ENCODE results near the gene LANCL1.
"Not testable (repeated sequence)": the region's sequence is repeated elsewhere in the genome, so short reads cannot be mapped to it uniquely, and the experiment has no call there.

LANCL1 gene

GRCh38 chr2:210459407-210459806 lies 17.2 kb downstream of the LANCL1 start:
- DNase-seq (ENCODE audit: low spot score) = no peak

- DNase-seq (ENCODE audit: low spot score) = no peak
These were observed 18.2 kb downstream of the LANCL1 start for GRCh38 chr2:210458395-210458794.

GRCh38 chr2:210456571-210456970 lies 20.0 kb downstream of the LANCL1 start:
- no peak for DNase-seq (ENCODE audit: low spot score)

- no peak for DNase-seq (ENCODE audit: low spot score)
These were observed 22.2 kb downstream of the LANCL1 start for GRCh38 chr2:210454336-210454735.

- DNase-seq (ENCODE audit: low spot score) = no peak
These were observed 24.4 kb downstream of the LANCL1 start for GRCh38 chr2:210452194-210452593.

- not testable (repeated sequence) for DNase-seq (ENCODE audit: low spot score)
These were observed 25.6 kb downstream of the LANCL1 start for GRCh38 chr2:210450942-210451341.

GRCh38 chr2:210445732-210446131 lies 30.8 kb downstream of the LANCL1 start:
- DNase-seq (ENCODE audit: low spot score) = no peak

GRCh38 chr2:210445116-210445707 lies 31.3 kb downstream of the LANCL1 start:
- DNase-seq (ENCODE audit: low spot score) = peak; percentile 36

- DNase-seq (ENCODE audit: low spot score) = no peak
These were observed 33.0 kb downstream of the LANCL1 start for GRCh38 chr2:210443527-210443926.

GRCh38 chr2:210442878-210443277 lies 33.7 kb downstream of the LANCL1 start:
- no peak for DNase-seq (ENCODE audit: low spot score)

GRCh38 chr2:210442457-210442856 lies 34.1 kb downstream of the LANCL1 start:
- no peak for DNase-seq (ENCODE audit: low spot score)

GRCh38 chr2:210440206-210440605 lies 36.4 kb downstream of the LANCL1 start:
- DNase-seq (ENCODE audit: low spot score) = no peak

- no peak for DNase-seq (ENCODE audit: low spot score)
These were observed 41.1 kb downstream of the LANCL1 start for GRCh38 chr2:210435439-210435838.

GRCh38 chr2:210432633-210433032 lies 43.9 kb downstream of the LANCL1 start:
- DNase-seq (ENCODE audit: low spot score) = no peak

GRCh38 chr2:210429403-210430137 lies 47.0 kb downstream of the LANCL1 start:
- no peak for DNase-seq (ENCODE audit: low spot score)

GRCh38 chr2:210428393-210429179 lies 48.0 kb downstream of the LANCL1 start:
- no peak for DNase-seq (ENCODE audit: low spot score)

- DNase-seq (ENCODE audit: low spot score) = not testable (repeated sequence)
These were observed 49.2 kb downstream of the LANCL1 start for GRCh38 chr2:210427309-210427708.

GRCh38 chr2:210422366-210422765 lies 54.2 kb downstream of the LANCL1 start:
- no peak for DNase-seq (ENCODE audit: low spot score)

GRCh38 chr2:210421916-210422315 lies 54.6 kb downstream of the LANCL1 start:
- DNase-seq (ENCODE audit: low spot score) = no peak

- DNase-seq (ENCODE audit: low spot score) = no peak
These were observed 63.9 kb downstream of the LANCL1 start for GRCh38 chr2:210412660-210413059.

GRCh38 chr2:210410542-210410941 lies 66.0 kb downstream of the LANCL1 start:
- DNase-seq (ENCODE audit: low spot score) = no peak

- DNase-seq (ENCODE audit: low spot score) = no peak
These were observed 77.0 kb downstream of the LANCL1 start for GRCh38 chr2:210399440-210400041.

GRCh38 chr2:210392469-210392881 lies 84.1 kb downstream of the LANCL1 start:
- no peak for DNase-seq (ENCODE audit: low spot score)

All from hematopoietic multipotent progenitor cell treated with erythropoietin and hydrocortisone succinate and interleukin-3 and kit ligand, for 17 days (in vitro differentiated cells).